GM23338 (cell line): ENCODE measurements around the gene PGS1.

ENCODE experiments used
- CREB1 ChIP-seq: fragments of 250-450 bp; sonication (Bioruptor Pico); IDR thresholded peaks from 2 replicates; pipeline ENCODE4 v1.5.0; 2020; ENCODE audit warnings: low read depth, mild to moderate bottlenecking, moderate library complexity
- EZH2 ChIP-seq: fragments of 200-600 bp; sonication (generic); IDR thresholded peaks from one replicate; pipeline ENCODE4 v1.8.0; 2017; ENCODE audit warnings: antibody characterized with exemption, mild to moderate bottlenecking, low read depth; ENCODE audit not compliant: unreplicated experiment
- EZH2phosphoT487 ChIP-seq: fragments of 200-600 bp; sonication (generic); IDR thresholded peaks from one replicate; pipeline ENCODE4 v1.8.1; 2018; ENCODE audit warnings: antibody characterized with exemption; ENCODE audit not compliant: unreplicated experiment
- JUNB ChIP-seq: IDR thresholded peaks from one replicate; pipeline ENCODE4 v1.6.1; 2016; ENCODE audit warnings: antibody characterized with exemption; ENCODE audit not compliant: unreplicated experiment
- NANOG ChIP-seq: IDR thresholded peaks from 2 replicates; pipeline ENCODE4 v1.6.1; 2016; ENCODE audit warnings: antibody characterized with exemption, borderline replicate concordance
- POLR2AphosphoS5 ChIP-seq: IDR thresholded peaks from 2 replicates; pipeline ENCODE4 v1.6.1; 2016; ENCODE audit warnings: antibody characterized with exemption, low read depth
- STAT1 ChIP-seq: IDR thresholded peaks from one replicate; pipeline ENCODE4 v1.6.1; 2016; ENCODE audit warnings: antibody characterized with exemption; ENCODE audit not compliant: unreplicated experiment
- ZNF114 ChIP-seq: fragments of 250-450 bp; sonication (Bioruptor Pico); IDR thresholded peaks from 2 replicates; pipeline ENCODE4 v1.5.0; 2020; ENCODE audit warnings: mild to moderate bottlenecking, moderate library complexity
- ZNF331 ChIP-seq: fragments of 250-450 bp; sonication (Bioruptor Pico); IDR thresholded peaks from 2 replicates; pipeline ENCODE4 v1.5.0; 2020; ENCODE audit warnings: low read depth, mild to moderate bottlenecking, moderate library complexity
- TF ChIP-seq, protein P1 (sequence below), 2 experiments: fragments of 200-600 bp in 1 of 2; sonication (generic) in 1 of 2; conservative IDR thresholded peaks; 2 replicates each; pipeline versions ENCODE4 v1.5.1 to v1.6.1; 2016 to 2017; ENCODE audit warnings: antibody characterized with exemption in 2 of 2, low read depth in 2 of 2, mild to moderate bottlenecking in 2 of 2, moderate library complexity in 1 of 2
- TF ChIP-seq, protein P2 (sequence below): IDR thresholded peaks from 2 replicates; pipeline ENCODE4 v1.6.1; 2016; ENCODE audit warnings: antibody characterized with exemption
- TF ChIP-seq, protein P3 (sequence below): IDR thresholded peaks from one replicate; pipeline ENCODE4 v1.6.1; 2018; ENCODE audit warnings: antibody characterized with exemption; ENCODE audit not compliant: unreplicated experiment
- TF ChIP-seq, protein P4 (sequence below): fragments of 250-450 bp; sonication (Bioruptor Pico); IDR thresholded peaks from 2 replicates; pipeline ENCODE4 v1.5.0; 2020; ENCODE audit warnings: mild to moderate bottlenecking, moderate library complexity

DNA sequence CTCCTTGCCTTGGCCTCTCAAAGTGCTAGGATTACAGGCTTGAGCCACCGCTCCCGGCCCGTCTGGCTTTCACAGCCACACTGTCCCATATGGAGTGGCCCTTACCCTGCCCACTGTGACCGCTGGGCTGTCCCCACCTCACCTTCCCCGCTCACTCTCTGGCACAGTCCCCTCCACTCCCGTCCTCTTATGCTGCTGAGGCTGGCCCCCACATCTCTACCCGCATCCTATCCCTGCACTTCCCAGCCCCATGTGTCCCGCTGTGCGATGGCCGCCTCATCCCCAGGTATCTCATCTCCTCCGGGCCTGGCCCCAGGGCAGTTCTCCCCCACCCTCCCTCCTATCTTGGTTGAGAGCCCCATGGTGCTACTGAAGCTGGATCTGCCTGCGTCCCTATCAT is 93.2 kb downstream of the PGS1 start:
- no peak for TF ChIP-seq JUNB
- no peak for TF ChIP-seq EZH2
- TF ChIP-seq, protein P1, sequence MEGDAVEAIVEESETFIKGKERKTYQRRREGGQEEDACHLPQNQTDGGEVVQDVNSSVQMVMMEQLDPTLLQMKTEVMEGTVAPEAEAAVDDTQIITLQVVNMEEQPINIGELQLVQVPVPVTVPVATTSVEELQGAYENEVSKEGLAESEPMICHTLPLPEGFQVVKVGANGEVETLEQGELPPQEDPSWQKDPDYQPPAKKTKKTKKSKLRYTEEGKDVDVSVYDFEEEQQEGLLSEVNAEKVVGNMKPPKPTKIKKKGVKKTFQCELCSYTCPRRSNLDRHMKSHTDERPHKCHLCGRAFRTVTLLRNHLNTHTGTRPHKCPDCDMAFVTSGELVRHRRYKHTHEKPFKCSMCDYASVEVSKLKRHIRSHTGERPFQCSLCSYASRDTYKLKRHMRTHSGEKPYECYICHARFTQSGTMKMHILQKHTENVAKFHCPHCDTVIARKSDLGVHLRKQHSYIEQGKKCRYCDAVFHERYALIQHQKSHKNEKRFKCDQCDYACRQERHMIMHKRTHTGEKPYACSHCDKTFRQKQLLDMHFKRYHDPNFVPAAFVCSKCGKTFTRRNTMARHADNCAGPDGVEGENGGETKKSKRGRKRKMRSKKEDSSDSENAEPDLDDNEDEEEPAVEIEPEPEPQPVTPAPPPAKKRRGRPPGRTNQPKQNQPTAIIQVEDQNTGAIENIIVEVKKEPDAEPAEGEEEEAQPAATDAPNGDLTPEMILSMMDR (conservative IDR thresholded peaks at IDR 0.05; ENCODE audit: low read depth in 2 of 2): no peak
- no peak for TF ChIP-seq POLR2AphosphoS5
- TF ChIP-seq, protein P2, sequence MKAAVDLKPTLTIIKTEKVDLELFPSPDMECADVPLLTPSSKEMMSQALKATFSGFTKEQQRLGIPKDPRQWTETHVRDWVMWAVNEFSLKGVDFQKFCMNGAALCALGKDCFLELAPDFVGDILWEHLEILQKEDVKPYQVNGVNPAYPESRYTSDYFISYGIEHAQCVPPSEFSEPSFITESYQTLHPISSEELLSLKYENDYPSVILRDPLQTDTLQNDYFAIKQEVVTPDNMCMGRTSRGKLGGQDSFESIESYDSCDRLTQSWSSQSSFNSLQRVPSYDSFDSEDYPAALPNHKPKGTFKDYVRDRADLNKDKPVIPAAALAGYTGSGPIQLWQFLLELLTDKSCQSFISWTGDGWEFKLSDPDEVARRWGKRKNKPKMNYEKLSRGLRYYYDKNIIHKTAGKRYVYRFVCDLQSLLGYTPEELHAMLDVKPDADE: no peak
- no peak for TF ChIP-seq EZH2phosphoT487
- TF ChIP-seq, protein P3, sequence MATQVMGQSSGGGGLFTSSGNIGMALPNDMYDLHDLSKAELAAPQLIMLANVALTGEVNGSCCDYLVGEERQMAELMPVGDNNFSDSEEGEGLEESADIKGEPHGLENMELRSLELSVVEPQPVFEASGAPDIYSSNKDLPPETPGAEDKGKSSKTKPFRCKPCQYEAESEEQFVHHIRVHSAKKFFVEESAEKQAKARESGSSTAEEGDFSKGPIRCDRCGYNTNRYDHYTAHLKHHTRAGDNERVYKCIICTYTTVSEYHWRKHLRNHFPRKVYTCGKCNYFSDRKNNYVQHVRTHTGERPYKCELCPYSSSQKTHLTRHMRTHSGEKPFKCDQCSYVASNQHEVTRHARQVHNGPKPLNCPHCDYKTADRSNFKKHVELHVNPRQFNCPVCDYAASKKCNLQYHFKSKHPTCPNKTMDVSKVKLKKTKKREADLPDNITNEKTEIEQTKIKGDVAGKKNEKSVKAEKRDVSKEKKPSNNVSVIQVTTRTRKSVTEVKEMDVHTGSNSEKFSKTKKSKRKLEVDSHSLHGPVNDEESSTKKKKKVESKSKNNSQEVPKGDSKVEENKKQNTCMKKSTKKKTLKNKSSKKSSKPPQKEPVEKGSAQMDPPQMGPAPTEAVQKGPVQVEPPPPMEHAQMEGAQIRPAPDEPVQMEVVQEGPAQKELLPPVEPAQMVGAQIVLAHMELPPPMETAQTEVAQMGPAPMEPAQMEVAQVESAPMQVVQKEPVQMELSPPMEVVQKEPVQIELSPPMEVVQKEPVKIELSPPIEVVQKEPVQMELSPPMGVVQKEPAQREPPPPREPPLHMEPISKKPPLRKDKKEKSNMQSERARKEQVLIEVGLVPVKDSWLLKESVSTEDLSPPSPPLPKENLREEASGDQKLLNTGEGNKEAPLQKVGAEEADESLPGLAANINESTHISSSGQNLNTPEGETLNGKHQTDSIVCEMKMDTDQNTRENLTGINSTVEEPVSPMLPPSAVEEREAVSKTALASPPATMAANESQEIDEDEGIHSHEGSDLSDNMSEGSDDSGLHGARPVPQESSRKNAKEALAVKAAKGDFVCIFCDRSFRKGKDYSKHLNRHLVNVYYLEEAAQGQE: no peak
- TF ChIP-seq, protein P4, sequence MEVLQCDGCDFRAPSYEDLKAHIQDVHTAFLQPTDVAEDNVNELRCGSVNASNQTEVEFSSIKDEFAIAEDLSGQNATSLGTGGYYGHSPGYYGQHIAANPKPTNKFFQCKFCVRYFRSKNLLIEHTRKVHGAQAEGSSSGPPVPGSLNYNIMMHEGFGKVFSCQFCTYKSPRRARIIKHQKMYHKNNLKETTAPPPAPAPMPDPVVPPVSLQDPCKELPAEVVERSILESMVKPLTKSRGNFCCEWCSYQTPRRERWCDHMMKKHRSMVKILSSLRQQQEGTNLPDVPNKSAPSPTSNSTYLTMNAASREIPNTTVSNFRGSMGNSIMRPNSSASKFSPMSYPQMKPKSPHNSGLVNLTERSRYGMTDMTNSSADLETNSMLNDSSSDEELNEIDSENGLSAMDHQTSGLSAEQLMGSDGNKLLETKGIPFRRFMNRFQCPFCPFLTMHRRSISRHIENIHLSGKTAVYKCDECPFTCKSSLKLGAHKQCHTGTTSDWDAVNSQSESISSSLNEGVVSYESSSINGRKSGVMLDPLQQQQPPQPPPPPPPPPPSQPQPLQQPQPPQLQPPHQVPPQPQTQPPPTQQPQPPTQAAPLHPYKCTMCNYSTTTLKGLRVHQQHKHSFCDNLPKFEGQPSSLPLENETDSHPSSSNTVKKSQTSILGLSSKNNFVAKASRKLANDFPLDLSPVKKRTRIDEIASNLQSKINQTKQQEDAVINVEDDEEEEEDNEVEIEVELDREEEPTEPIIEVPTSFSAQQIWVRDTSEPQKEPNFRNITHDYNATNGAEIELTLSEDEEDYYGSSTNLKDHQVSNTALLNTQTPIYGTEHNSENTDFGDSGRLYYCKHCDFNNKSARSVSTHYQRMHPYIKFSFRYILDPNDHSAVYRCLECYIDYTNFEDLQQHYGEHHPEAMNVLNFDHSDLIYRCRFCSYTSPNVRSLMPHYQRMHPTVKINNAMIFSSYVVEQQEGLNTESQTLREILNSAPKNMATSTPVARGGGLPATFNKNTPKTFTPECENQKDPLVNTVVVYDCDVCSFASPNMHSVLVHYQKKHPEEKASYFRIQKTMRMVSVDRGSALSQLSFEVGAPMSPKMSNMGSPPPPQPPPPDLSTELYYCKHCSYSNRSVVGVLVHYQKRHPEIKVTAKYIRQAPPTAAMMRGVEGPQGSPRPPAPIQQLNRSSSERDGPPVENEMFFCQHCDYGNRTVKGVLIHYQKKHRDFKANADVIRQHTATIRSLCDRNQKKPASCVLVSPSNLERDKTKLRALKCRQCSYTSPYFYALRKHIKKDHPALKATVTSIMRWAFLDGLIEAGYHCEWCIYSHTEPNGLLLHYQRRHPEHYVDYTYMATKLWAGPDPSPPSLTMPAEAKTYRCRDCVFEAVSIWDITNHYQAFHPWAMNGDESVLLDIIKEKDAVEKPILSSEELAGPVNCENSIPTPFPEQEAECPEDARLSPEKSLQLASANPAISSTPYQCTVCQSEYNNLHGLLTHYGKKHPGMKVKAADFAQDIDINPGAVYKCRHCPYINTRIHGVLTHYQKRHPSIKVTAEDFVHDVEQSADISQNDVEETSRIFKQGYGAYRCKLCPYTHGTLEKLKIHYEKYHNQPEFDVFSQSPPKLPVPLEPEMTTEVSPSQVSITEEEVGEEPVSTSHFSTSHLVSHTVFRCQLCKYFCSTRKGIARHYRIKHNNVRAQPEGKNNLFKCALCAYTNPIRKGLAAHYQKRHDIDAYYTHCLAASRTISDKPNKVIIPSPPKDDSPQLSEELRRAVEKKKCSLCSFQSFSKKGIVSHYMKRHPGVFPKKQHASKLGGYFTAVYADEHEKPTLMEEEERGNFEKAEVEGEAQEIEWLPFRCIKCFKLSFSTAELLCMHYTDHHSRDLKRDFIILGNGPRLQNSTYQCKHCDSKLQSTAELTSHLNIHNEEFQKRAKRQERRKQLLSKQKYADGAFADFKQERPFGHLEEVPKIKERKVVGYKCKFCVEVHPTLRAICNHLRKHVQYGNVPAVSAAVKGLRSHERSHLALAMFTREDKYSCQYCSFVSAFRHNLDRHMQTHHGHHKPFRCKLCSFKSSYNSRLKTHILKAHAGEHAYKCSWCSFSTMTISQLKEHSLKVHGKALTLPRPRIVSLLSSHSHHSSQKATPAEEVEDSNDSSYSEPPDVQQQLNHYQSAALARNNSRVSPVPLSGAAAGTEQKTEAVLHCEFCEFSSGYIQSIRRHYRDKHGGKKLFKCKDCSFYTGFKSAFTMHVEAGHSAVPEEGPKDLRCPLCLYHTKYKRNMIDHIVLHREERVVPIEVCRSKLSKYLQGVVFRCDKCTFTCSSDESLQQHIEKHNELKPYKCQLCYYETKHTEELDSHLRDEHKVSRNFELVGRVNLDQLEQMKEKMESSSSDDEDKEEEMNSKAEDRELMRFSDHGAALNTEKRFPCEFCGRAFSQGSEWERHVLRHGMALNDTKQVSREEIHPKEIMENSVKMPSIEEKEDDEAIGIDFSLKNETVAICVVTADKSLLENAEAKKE (CRISPR knock-in tag): no peak
- no peak for TF ChIP-seq ZNF331 (CRISPR knock-in tag)
- no peak for TF ChIP-seq CREB1 (CRISPR knock-in tag)
- TF ChIP-seq STAT1: no peak
- TF ChIP-seq NANOG: no peak
- no peak for TF ChIP-seq ZNF114 (CRISPR knock-in tag)
